HFFc6 (cell line): ENCODE data around the gene KCTD3. TPM values are rescaled to one million over a fixed set of nuclear protein-coding genes. Genes with fewer than 3 reads are reported as not detected.

ENCODE experiments used
- DNase-seq: peaks from one replicate; pipeline ENCODE4 v3.0.0-alpha.2; 2018
- H3K27ac Mint-ChIP-seq: 2 replicates; pipeline ENCODE4 v1.8.0; 2020; ENCODE audit warnings: mild to moderate bottlenecking, mixed read lengths
- H3K27me3 Mint-ChIP-seq: 2 replicates; pipeline ENCODE4 v1.8.0; 2021; ENCODE audit warnings: mild to moderate bottlenecking, moderate library complexity, mixed read lengths; ENCODE audit not compliant: insufficient read depth
- H3K36me3 Mint-ChIP-seq: 2 replicates; pipeline ENCODE4 v1.8.0; 2021; ENCODE audit warnings: low read depth, mixed read lengths
- H3K4me1 Mint-ChIP-seq: 2 replicates; pipeline ENCODE4 v1.8.0; 2020; ENCODE audit warnings: low read depth, mixed read lengths
- H3K4me3 Mint-ChIP-seq: 2 replicates; pipeline ENCODE4 v1.8.0; 2020; ENCODE audit warnings: mild to moderate bottlenecking, moderate library complexity, mixed read lengths
- H3K9me3 Mint-ChIP-seq: 2 replicates; pipeline ENCODE4 v1.8.0; 2020; ENCODE audit warnings: mild to moderate bottlenecking, mixed read lengths
- CTCF ChIP-seq: fragments of 200-600 bp; sonication (generic); IDR thresholded peaks from 2 replicates; pipeline ENCODE4 v1.5.0; 2021; ENCODE audit warnings: antibody characterized with exemption, mild to moderate bottlenecking
- total RNA-seq, 6 experiments: library from RNA; stranded (reverse); fragmentation: NEBNext Ultra II Directional; extraction: Animal tissue kit (Norgen Biotek cat#: 25700); gene quantifications; 2 replicates in 1 of 6; 3 replicates in 5 of 6; pipeline ENCODE4 v1.2.3, GENCODE V29; 2021

The KCTD3 gene
- total RNA-seq, 6 experiments from 2014 or later = 27.0 to 33.4 (median 29.4) TPM

GRCh38 chr1:215556996-215557395, 10.1 kb upstream of the KCTD3 start:
- Mint-ChIP-seq H3K36me3 (0 out of 2 replicates have a peak, but pooled peaks cover 4% of the 10 kb centered on the region), H3K4me1 (no peaks in the 10 kb centered on the region), H3K27ac (no peak overlapping the region), H3K4me3 (no peak overlapping the region), H3K9me3 (no peaks in the 10 kb centered on the region; the same call in 1 of the 2 replicates), H3K27me3 (peaks cover 4% of the 10 kb centered on the region; the same call in 1 of the 2 replicates)
- no peak for DNase-seq
- TF ChIP-seq CTCF = no peak

- H3K4me3 Mint-ChIP-seq = no peak overlapping the region
- H3K4me1 Mint-ChIP-seq = no peaks in the 10 kb centered on the region
- no peak for DNase-seq
- H3K27ac Mint-ChIP-seq = no peak overlapping the region
- H3K36me3 Mint-ChIP-seq = 0 out of 2 replicates have a peak, but pooled peaks cover 4% of the 10 kb centered on the region
- peaks cover 4% of the 10 kb centered on the region; the same call in 1 of the 2 replicates for H3K27me3 Mint-ChIP-seq
- no peaks in the 10 kb centered on the region; the same call in 1 of the 2 replicates for H3K9me3 Mint-ChIP-seq
- TF ChIP-seq CTCF = no peak
These were observed 9.6 kb upstream of the KCTD3 start for GRCh38 chr1:215557504-215557903.

GRCh38 chr1:215557992-215558626, 9.0 kb upstream of the KCTD3 start:
- Mint-ChIP-seq H3K4me1 (no peaks in the 10 kb centered on the region), H3K27ac (no peak overlapping the region), H3K27me3 (peaks cover 8% of the 10 kb centered on the region; the same call in 1 of the 2 replicates), H3K4me3 (no peak overlapping the region), H3K9me3 (no peaks in the 10 kb centered on the region; the same call in 1 of the 2 replicates), H3K36me3 (0 out of 2 replicates have a peak, but pooled peaks cover 4% of the 10 kb centered on the region)
- no peak for DNase-seq
- TF ChIP-seq CTCF = no peak

- no peaks in the 10 kb centered on the region for H3K36me3 Mint-ChIP-seq
- peak overlapping the region; percentile 89 for H3K27ac Mint-ChIP-seq
- DNase-seq = peak; percentile 51
- peak overlapping the region; percentile 96 for H3K4me3 Mint-ChIP-seq
- H3K4me1 Mint-ChIP-seq = peaks cover 48% of the 10 kb centered on the region
- TF ChIP-seq CTCF = no peak
- no peaks in the 10 kb centered on the region for H3K9me3 Mint-ChIP-seq
- H3K27me3 Mint-ChIP-seq = peaks cover 4% of the 10 kb centered on the region
These were observed 591 bp downstream of the KCTD3 start for GRCh38 chr1:215567491-215568298.

GRCh38 chr1:215568299-215568692, 1.2 kb downstream of the KCTD3 start:
- Mint-ChIP-seq H3K36me3 (no peaks in the 10 kb centered on the region), H3K9me3 (no peaks in the 10 kb centered on the region), H3K4me1 (peaks cover 54% of the 10 kb centered on the region), H3K4me3 (peak overlapping the region; percentile 96), H3K27me3 (peaks cover 2% of the 10 kb centered on the region), H3K27ac (peak overlapping the region; percentile 89)
- TF ChIP-seq CTCF = no peak
- peak; percentile 36 for DNase-seq
